Astrocyte (in vitro differentiated cells and primary cell): ENCODE data around the gene ISG20L2. TPM values are rescaled to one million over a fixed set of nuclear protein-coding genes. Genes with fewer than 3 reads are reported as not detected.

Experiments used
- DNase-seq: peaks from one replicate; pipeline ENCODE4 v3.0.0-alpha.2; 2010; ENCODE audit warnings: low read depth
- FAIRE-seq: peaks from 2 replicates; lab custom pipeline; 2011; peaks lifted over from hg19 to GRCh38; lab: Jason Lieb, UNC
- H2AFZ ChIP-seq: 2 replicates; pipeline ENCODE4 v1.6.0; 2012; ENCODE audit warnings: low read depth, low read length, inconsistent platforms
- H3K27ac ChIP-seq: 2 replicates; pipeline ENCODE4 v1.5.1; 2011; ENCODE audit warnings: low read depth, low read length, inconsistent platforms
- H3K27me3 ChIP-seq: 2 replicates; pipeline ENCODE4 v1.6.0; 2011; ENCODE audit warnings: low read length, inconsistent platforms; ENCODE audit not compliant: insufficient read depth
- H3K36me3 ChIP-seq: 2 replicates; pipeline ENCODE4 v1.5.1; 2011; ENCODE audit warnings: low read length, inconsistent platforms; ENCODE audit not compliant: insufficient read depth
- H3K4me1 ChIP-seq: 2 replicates; pipeline ENCODE4 v1.5.1; 2011; ENCODE audit warnings: low read length, inconsistent platforms; ENCODE audit not compliant: insufficient read depth
- H3K4me2 ChIP-seq: 2 replicates; pipeline ENCODE4 v1.6.0; 2012; ENCODE audit warnings: low read length, inconsistent platforms
- H3K4me3 ChIP-seq: 2 replicates; pipeline ENCODE4 v1.5.1; 2011; ENCODE audit warnings: low read depth, mild to moderate bottlenecking, low read length, inconsistent platforms; ENCODE audit not compliant: insufficient read depth
- H3K79me2 ChIP-seq: 2 replicates; pipeline ENCODE4 v1.6.0; 2012; ENCODE audit warnings: mild to moderate bottlenecking, low read length, inconsistent platforms; ENCODE audit not compliant: insufficient read depth
- H3K9ac ChIP-seq: 2 replicates; pipeline ENCODE4 v1.6.0; 2012; ENCODE audit warnings: mild to moderate bottlenecking, low read length, inconsistent platforms
- H3K9me3 ChIP-seq: 2 replicates; pipeline ENCODE4 v1.5.1; 2012; ENCODE audit warnings: low read depth, mild to moderate bottlenecking, low read length, inconsistent platforms; ENCODE audit not compliant: insufficient read depth
- H4K20me1 ChIP-seq: 2 replicates; pipeline ENCODE4 v1.6.0; 2012; ENCODE audit warnings: low read length, inconsistent platforms; ENCODE audit not compliant: insufficient read depth
- H3K27ac Mint-ChIP-seq: one replicate; pipeline ENCODE4 v1.8.0; 2021; ENCODE audit warnings: mild to moderate bottlenecking, mixed read lengths; ENCODE audit not compliant: unreplicated experiment
- H3K27me3 Mint-ChIP-seq: one replicate; pipeline ENCODE4 v1.8.0; 2021; ENCODE audit warnings: low read depth, mixed read lengths; ENCODE audit not compliant: unreplicated experiment
- H3K36me3 Mint-ChIP-seq: one replicate; pipeline ENCODE4 v1.8.0; 2021; ENCODE audit warnings: low read depth, mixed read lengths; ENCODE audit not compliant: unreplicated experiment
- H3K4me1 Mint-ChIP-seq: one replicate; pipeline ENCODE4 v1.8.0; 2021; ENCODE audit warnings: low read depth, mixed read lengths; ENCODE audit not compliant: unreplicated experiment
- H3K4me3 Mint-ChIP-seq: one replicate; pipeline ENCODE4 v1.8.0; 2021; ENCODE audit warnings: mild to moderate bottlenecking, moderate library complexity, mixed read lengths; ENCODE audit not compliant: unreplicated experiment
- H3K9me3 Mint-ChIP-seq: one replicate; pipeline ENCODE4 v1.8.0; 2021; ENCODE audit warnings: mild to moderate bottlenecking, mixed read lengths; ENCODE audit not compliant: unreplicated experiment
- CTCF ChIP-seq: IDR thresholded peaks from 2 replicates; pipeline ENCODE4 v1.5.1; 2011; ENCODE audit warnings: low read depth, mild to moderate bottlenecking, inconsistent platforms, low read length, moderate library complexity; ENCODE audit not compliant: insufficient read depth
- EZH2 ChIP-seq: IDR thresholded peaks from 2 replicates; pipeline ENCODE4 v1.6.1; 2012; ENCODE audit warnings: mild to moderate bottlenecking, low read length, inconsistent platforms; ENCODE audit not compliant: insufficient read depth
- total RNA-seq: library from RNA; stranded (reverse); gene quantifications from 2 replicates; pipeline ENCODE4 v1.2.1, GENCODE V29; 2021

ISG20L2 gene
- total RNA-seq, 1 donor from 2014 or later, result 33.4 TPM

- no peaks in the 10 kb centered on the region for H3K36me3 Mint-ChIP-seq
- Histone ChIP-seq H3K4me2 (no peak overlapping the region), H3K36me3 (no peaks in the 10 kb centered on the region), H3K27me3 (peaks cover 5% of the 10 kb centered on the region), H3K9me3 (no peaks in the 10 kb centered on the region), H3K9ac (no peak overlapping the region), H2AFZ (no peak overlapping the region), H3K4me3 (no peak overlapping the region), H3K27ac (no peak overlapping the region), H4K20me1 (peaks cover 9% of the 10 kb centered on the region), H3K79me2 (peaks cover 27% of the 10 kb centered on the region), H3K4me1 (peaks cover 29% of the 10 kb centered on the region)
- no peak overlapping the region for H3K27ac Mint-ChIP-seq
- H3K4me3 Mint-ChIP-seq, result no peak overlapping the region
- DNase-seq (no peak), FAIRE-seq (no peak)
- peaks cover 30% of the 10 kb centered on the region for H3K27me3 Mint-ChIP-seq
- H3K4me1 Mint-ChIP-seq, result peaks cover 9% of the 10 kb centered on the region
- H3K9me3 Mint-ChIP-seq, result no peaks in the 10 kb centered on the region
- no peak for TF ChIP-seq CTCF
- TF ChIP-seq EZH2, result no peak
Observed at GRCh38 chr1:156680056-156680455, 48.5 kb downstream of the ISG20L2 start.

- H3K9ac ChIP-seq, result peak overlapping the region; percentile 17
- peaks cover 43% of the 10 kb centered on the region for H3K79me2 ChIP-seq
- peaks cover 23% of the 10 kb centered on the region for H4K20me1 ChIP-seq
- H3K27ac ChIP-seq, result no peak overlapping the region
- peaks cover 25% of the 10 kb centered on the region for H3K4me1 Mint-ChIP-seq
- H3K4me3 ChIP-seq, result peak overlapping the region; percentile 68
- no peaks in the 10 kb centered on the region for H3K9me3 ChIP-seq
- peak overlapping the region; percentile 66 for H3K27ac Mint-ChIP-seq
- H3K4me3 Mint-ChIP-seq, result peak overlapping the region; percentile 88
- no peaks in the 10 kb centered on the region for H3K36me3 ChIP-seq
- peak overlapping the region; percentile 76 for H2AFZ ChIP-seq
- peaks cover 40% of the 10 kb centered on the region for H3K4me1 ChIP-seq
- TF ChIP-seq CTCF (peak; percentile 96), EZH2 (no peak)
- peak; percentile 47 for FAIRE-seq
- H3K27me3 ChIP-seq, result no peaks in the 10 kb centered on the region
- DNase-seq, result peak; percentile 71
- H3K27me3 Mint-ChIP-seq, result peaks cover 24% of the 10 kb centered on the region
- peaks cover 6% of the 10 kb centered on the region for H3K36me3 Mint-ChIP-seq
- no peaks in the 10 kb centered on the region for H3K9me3 Mint-ChIP-seq
- H3K4me2 ChIP-seq, result peak overlapping the region; percentile 97
Observed at GRCh38 chr1:156677616-156678596, 50.7 kb downstream of the ISG20L2 start.
